Smooth muscle cell (in vitro differentiated cells): ENCODE results near the gene RAET1E. TPM values are rescaled to one million over a fixed set of nuclear protein-coding genes. Genes with fewer than 3 reads are reported as not detected.
A peak's percentile ranks its signal among the peaks of the same experiment; 100 is the strongest.
"Not testable (repeated sequence)": the region's sequence is repeated elsewhere in the genome, so short reads cannot be mapped to it uniquely, and the experiment has no call there.

Source experiments
- DNase-seq: peaks from one replicate; lab custom pipeline; 2025; ENCODE audit not compliant: unreplicated experiment; lab: John Stamatoyannopoulos, UW
- H2AFZ ChIP-seq: fragments of 200-600 bp; sonication (generic); 2 replicates; pipeline ENCODE4 v1.6.0; 2016; ENCODE audit warnings: antibody characterized with exemption, low read depth, mild to moderate bottlenecking
- H3F3A ChIP-seq: fragments of 200-600 bp; sonication (generic); 2 replicates; pipeline ENCODE4 v1.6.0; 2017; ENCODE audit warnings: antibody characterized with exemption, low read depth
- H3K27ac ChIP-seq: fragments of 200-600 bp; sonication (generic); 2 replicates; pipeline ENCODE4 v1.5.1; 2016; ENCODE audit warnings: low read depth, mild to moderate bottlenecking
- H3K27me3 ChIP-seq: fragments of 200-600 bp; sonication (generic); 2 replicates; pipeline ENCODE4 v1.6.1; 2016; ENCODE audit warnings: low read depth, mild to moderate bottlenecking
- H3K36me3 ChIP-seq: fragments of 200-600 bp; sonication (generic); 2 replicates; pipeline ENCODE4 v1.5.1; 2016; ENCODE audit warnings: low read depth
- H3K4me1 ChIP-seq: fragments of 200-600 bp; sonication (generic); 2 replicates; pipeline ENCODE4 v1.5.1; 2016; ENCODE audit warnings: low read depth
- H3K4me2 ChIP-seq: fragments of 200-600 bp; sonication (generic); 2 replicates; pipeline ENCODE4 v1.6.0; 2016; ENCODE audit warnings: mild to moderate bottlenecking
- H3K4me3 ChIP-seq: fragments of 200-600 bp; sonication (generic); 2 replicates; pipeline ENCODE4 v1.5.1; 2016; ENCODE audit warnings: mild to moderate bottlenecking
- H3K79me2 ChIP-seq: fragments of 200-600 bp; sonication (generic); 2 replicates; pipeline ENCODE4 v1.6.0; 2016; ENCODE audit warnings: low read depth, mild to moderate bottlenecking
- H3K9ac ChIP-seq: fragments of 200-600 bp; sonication (generic); 2 replicates; pipeline ENCODE4 v1.6.0; 2016; ENCODE audit warnings: low read depth
- H3K9me3 ChIP-seq: fragments of 200-600 bp; sonication (generic); replicated peaks from 2 replicates; pipeline ENCODE4 v1.5.1; 2016; ENCODE audit warnings: low read depth
- H4K20me1 ChIP-seq: fragments of 200-600 bp; sonication (generic); 2 replicates; pipeline ENCODE4 v1.6.0; 2016; ENCODE audit warnings: low read depth
- WGBS: methylation state at CpG from one replicate; pipeline ENCODE4 v1.1.7; 2016; ENCODE audit warnings: low lambda C conversion rate; 5-methylcytosine and 5-hydroxymethylcytosine counted together
- polyA plus RNA-seq: library from polyadenylated mRNA; unstranded; fragments of >200 nt; fragmentation: Nextera tagmentation; extraction: Ambion mirVana; gene quantifications from 2 replicates; pipeline ENCODE4 v1.2.1, GENCODE V29; 2016
- total RNA-seq: library from RNA; depleted of rRNA; stranded (reverse); fragments of >200 nt; gene quantifications from 2 replicates; pipeline ENCODE4 v1.2.3, GENCODE V29; 2014
- TF ChIP-seq, protein P1 (sequence below): fragments of 200-600 bp; sonication (generic); IDR thresholded peaks from 2 replicates; pipeline ENCODE4 v1.5.1; 2017; ENCODE audit warnings: borderline replicate concordance, mild to moderate bottlenecking, antibody characterized with exemption; ENCODE audit not compliant: insufficient read depth, poor library complexity, severe bottlenecking

RAET1E gene
- total and polyA plus RNA-seq, 2 experiments from 2014 or later = not detected

DNA sequence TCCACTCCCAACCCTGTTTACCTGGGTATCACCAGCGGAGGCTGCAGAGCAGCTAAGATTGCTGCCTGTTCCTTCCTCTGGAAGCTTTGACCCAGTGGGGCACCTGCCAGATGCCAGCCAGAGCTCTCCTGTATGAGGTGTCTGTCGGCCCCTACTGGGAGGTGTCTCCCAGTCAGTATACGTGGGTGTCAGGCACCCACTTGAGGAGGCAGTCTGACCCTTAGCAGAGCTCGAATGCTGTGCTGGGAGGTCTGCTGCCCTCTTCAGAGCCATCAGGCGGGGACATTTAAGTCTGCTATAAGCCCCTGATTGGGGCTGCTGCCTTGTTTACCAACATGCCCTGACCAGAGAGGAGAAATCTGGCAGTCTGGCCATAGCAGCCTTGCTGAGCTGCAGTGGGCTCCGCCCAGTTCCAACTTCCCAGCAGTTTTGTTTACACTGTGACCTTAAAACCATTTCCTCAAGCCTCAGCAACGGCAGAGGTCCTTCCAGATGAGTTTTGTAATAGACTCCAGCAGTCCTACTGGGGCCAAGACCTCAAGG, 2.8 kb downstream of the RAET1E start:
- Histone ChIP-seq H4K20me1 (no peaks in the 10 kb centered on the region), H3F3A (no peaks in the 10 kb centered on the region), H3K9me3 (no peaks in the 10 kb centered on the region), H3K4me3 (no peak overlapping the region), H3K4me1 (no peaks in the 10 kb centered on the region), H3K27ac (no peak overlapping the region), H3K27me3 (peaks cover 4% of the 10 kb centered on the region), H3K9ac (no peak overlapping the region), H2AFZ (peak overlapping the region; percentile 9), H3K36me3 (no peaks in the 10 kb centered on the region), H3K79me2 (no peaks in the 10 kb centered on the region), H3K4me2 (peak overlapping the region; percentile 2)
- 44% methylated on average over 7 of the region's 7 CpGs for WGBS
- TF ChIP-seq, protein P1, sequence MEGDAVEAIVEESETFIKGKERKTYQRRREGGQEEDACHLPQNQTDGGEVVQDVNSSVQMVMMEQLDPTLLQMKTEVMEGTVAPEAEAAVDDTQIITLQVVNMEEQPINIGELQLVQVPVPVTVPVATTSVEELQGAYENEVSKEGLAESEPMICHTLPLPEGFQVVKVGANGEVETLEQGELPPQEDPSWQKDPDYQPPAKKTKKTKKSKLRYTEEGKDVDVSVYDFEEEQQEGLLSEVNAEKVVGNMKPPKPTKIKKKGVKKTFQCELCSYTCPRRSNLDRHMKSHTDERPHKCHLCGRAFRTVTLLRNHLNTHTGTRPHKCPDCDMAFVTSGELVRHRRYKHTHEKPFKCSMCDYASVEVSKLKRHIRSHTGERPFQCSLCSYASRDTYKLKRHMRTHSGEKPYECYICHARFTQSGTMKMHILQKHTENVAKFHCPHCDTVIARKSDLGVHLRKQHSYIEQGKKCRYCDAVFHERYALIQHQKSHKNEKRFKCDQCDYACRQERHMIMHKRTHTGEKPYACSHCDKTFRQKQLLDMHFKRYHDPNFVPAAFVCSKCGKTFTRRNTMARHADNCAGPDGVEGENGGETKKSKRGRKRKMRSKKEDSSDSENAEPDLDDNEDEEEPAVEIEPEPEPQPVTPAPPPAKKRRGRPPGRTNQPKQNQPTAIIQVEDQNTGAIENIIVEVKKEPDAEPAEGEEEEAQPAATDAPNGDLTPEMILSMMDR = no peak
- no peak for DNase-seq

- not testable (repeated sequence) for H3F3A ChIP-seq, H3K9me3 ChIP-seq, H2AFZ ChIP-seq, H3K27me3 ChIP-seq, DNase-seq, H4K20me1 ChIP-seq, H3K27ac ChIP-seq, H3K9ac ChIP-seq, H3K4me1 ChIP-seq, H3K79me2 ChIP-seq, H3K36me3 ChIP-seq, H3K4me3 ChIP-seq, H3K4me2 ChIP-seq
- WGBS = 79% methylated on average over 6 of the region's 6 CpGs
Measured at GRCh38 chr6:149891864-149892263, 6.0 kb downstream of the RAET1E start.

DNA sequence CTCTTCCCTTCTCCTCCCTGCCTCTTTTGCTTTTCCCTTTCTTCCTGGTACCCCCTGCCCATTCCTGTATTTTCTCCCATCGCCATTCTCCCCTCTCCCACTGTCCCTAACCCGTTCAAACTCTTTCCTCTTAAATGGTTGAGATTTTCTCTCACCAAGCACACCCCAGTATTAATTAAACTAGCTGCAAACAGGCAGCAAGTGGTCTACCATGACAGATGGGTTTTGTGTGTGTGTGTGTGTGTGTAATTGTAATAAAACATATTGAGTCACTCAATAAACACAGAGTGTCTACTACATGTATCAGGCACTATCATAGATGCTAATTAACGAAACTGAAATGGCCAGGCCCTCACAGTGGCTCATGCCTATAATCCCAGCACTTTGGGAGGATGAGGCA, 6.7 kb downstream of the RAET1E start:
- no peaks in the 10 kb centered on the region for H3K79me2 ChIP-seq
- H3F3A ChIP-seq = no peaks in the 10 kb centered on the region
- H2AFZ ChIP-seq = no peak overlapping the region
- no peak overlapping the region for H3K27ac ChIP-seq
- no peak overlapping the region for H3K9ac ChIP-seq
- H3K9me3 ChIP-seq = no peaks in the 10 kb centered on the region
- WGBS = 83% methylated on average over 3 of the region's 3 CpGs
- no peak overlapping the region for H3K4me2 ChIP-seq
- TF ChIP-seq, protein P1 = no peak
- H3K4me3 ChIP-seq = no peak overlapping the region
- H3K4me1 ChIP-seq = no peaks in the 10 kb centered on the region
- DNase-seq = no peak
- no peaks in the 10 kb centered on the region for H3K36me3 ChIP-seq
- H4K20me1 ChIP-seq = no peaks in the 10 kb centered on the region
- no peaks in the 10 kb centered on the region for H3K27me3 ChIP-seq

GRCh38 chr6:149890629-149891045, 7.3 kb downstream of the RAET1E start:
- no peak overlapping the region for H3K4me3 ChIP-seq
- H3K9ac ChIP-seq = no peak overlapping the region
- H3K27me3 ChIP-seq = no peaks in the 10 kb centered on the region
- TF ChIP-seq, protein P1 = no peak
- H3K27ac ChIP-seq = no peak overlapping the region
- H4K20me1 ChIP-seq = no peaks in the 10 kb centered on the region
- H3K79me2 ChIP-seq = no peaks in the 10 kb centered on the region
- 81% methylated on average over 6 of the region's 6 CpGs for WGBS
- no peaks in the 10 kb centered on the region for H3K9me3 ChIP-seq
- H3K4me1 ChIP-seq = no peaks in the 10 kb centered on the region
- no peak overlapping the region for H2AFZ ChIP-seq
- H3K4me2 ChIP-seq = no peak overlapping the region
- H3F3A ChIP-seq = no peaks in the 10 kb centered on the region
- H3K36me3 ChIP-seq = no peaks in the 10 kb centered on the region
- no peak for DNase-seq
